GM18505 (cell line): ENCODE measurements around the gene RAPGEF2.
A peak's percentile ranks its signal among the peaks of the same experiment; 100 is the strongest.
"Not testable (repeated sequence)": the region's sequence is repeated elsewhere in the genome, so short reads cannot be mapped to it uniquely, and the experiment has no call there.

Experiments used
- ATAC-seq: cut with Tn5 transposase; IDR thresholded peaks from one replicate; pipeline ENCODE4 v1.9.1; 2021; ENCODE audit not compliant: unreplicated experiment
- POLR2A ChIP-seq: IDR thresholded peaks from 4 replicates; pipeline ENCODE4 v1.6.1; 2011; ENCODE audit warnings: borderline replicate concordance; ENCODE audit not compliant: insufficient read depth, insufficient read length; ENCODE audit errors: extremely low read depth

Gene RAPGEF2

DNA sequence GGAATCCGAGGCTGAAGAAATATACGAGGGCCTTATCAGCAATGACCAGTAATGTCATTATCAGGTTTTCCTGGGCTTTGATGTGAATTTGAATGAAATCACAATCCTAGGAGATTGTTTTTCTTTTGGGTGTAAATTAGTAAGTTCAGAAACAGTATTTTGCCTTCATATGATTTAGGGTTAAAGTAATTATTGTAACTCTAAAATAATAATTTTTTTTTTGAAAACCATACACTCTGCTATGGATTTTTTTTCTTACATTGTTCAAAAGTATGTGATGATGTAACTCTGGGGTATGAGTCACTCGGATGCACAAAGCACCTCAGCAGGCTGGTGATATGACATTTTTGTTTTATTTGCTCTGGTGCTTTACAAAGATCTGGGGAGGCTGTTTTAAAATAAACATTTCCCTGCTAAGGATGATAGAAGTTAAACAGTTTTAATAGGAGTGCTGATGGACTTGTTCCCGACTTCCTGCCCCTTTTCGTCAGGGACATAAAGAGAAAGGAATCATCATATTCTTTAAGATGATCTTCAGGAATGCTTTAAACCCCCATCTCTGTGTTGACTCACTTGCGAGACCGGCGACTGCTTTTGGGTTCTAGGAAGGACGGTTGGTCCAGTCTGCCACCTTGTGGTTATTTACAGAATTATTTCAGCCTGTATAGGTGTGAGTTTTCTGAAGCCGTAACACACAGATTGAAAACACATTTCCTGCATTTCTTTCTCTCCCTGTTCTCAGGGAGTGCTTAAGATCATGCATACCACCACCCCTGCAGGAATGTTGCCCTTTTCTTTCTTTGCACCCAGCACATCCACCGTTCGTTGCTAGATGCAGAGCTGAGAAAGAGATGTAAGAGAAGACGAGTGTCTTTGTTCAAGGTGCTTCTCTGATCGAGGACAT is 72.5 kb downstream of the RAPGEF2 start:
- no peak for TF ChIP-seq POLR2A
- peak; percentile 56 for ATAC-seq

DNA sequence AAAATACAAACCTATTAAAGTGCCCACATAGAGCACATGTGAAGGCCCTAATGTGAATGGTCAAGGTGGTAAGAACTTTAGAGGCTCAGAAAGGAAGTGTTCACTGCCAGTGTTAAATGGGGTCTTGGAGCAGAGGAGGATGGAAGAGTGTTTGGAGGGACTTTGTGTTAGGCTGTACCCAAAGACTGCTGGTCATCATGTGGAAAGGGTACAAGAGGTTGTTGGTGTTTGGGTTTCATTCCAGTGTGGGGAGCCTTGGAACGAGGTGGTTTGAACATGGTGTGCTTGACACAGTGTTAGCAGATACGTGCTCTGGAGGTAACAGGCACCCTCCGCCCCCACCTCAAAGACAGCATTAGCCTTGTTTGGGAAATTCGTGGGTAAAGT is 73.1 kb downstream of the RAPGEF2 start:
- no peak for ATAC-seq
- TF ChIP-seq POLR2A, result no peak

DNA sequence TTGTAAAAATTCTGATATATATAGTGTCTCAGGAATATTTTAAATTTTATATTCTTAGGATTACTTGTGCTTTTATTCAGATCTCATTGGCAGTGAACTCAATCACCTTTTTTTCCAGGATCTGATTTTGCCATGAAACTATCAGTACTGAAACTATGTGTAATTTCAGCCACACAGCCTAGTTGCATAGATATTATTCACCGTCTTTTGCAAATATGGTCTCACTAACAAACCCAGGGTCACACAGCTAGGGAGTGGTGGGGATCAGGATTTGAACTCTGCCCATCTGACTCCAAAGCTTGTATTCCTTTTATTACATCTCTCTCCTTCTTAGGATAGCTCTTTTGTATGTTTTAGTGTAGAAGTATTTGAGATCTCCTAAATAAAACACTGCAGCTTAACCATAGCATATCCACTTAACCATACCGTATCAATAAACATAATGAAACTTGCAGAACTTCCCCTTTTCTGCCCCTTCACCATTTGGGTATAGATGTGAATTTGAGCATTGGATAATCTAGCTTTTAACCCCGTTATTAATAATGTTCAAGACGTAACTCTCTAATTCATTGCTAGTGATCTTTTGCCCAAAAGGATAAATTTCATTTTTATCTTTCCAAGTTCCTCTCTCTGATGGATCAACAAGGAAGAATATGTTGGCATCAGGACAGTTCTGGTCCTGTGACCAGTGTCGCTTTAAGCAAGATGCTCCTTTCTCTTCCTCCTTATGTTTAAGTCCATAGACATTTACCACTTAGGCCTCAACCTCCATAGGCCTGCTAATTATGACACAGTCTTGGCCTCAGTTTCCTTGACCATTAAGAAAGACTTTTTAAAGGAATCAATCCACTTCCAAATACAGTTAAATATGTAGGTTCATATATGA is 74.6 kb downstream of the RAPGEF2 start:
- peak; percentile 45 for ATAC-seq
- TF ChIP-seq POLR2A, result no peak

DNA sequence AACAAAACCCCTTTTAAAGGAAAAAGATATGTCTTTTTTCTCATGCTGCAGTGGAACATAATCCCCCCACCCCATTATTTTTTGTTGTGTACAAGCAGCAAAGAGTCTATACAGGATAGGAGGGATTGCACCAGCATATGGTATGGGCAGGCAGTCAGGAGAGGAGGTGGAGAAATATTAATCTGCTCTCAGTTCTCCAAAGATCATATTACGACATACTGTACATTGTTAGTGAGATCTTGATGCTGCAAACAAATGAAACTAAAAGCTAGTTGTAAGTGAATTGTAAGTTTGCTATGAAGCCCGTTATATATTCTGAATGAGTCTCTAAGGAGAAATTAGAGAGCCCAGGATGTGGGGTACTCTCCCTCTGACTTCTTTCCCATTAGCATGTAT is 75.3 kb downstream of the RAPGEF2 start:
- ATAC-seq, result no peak

DNA sequence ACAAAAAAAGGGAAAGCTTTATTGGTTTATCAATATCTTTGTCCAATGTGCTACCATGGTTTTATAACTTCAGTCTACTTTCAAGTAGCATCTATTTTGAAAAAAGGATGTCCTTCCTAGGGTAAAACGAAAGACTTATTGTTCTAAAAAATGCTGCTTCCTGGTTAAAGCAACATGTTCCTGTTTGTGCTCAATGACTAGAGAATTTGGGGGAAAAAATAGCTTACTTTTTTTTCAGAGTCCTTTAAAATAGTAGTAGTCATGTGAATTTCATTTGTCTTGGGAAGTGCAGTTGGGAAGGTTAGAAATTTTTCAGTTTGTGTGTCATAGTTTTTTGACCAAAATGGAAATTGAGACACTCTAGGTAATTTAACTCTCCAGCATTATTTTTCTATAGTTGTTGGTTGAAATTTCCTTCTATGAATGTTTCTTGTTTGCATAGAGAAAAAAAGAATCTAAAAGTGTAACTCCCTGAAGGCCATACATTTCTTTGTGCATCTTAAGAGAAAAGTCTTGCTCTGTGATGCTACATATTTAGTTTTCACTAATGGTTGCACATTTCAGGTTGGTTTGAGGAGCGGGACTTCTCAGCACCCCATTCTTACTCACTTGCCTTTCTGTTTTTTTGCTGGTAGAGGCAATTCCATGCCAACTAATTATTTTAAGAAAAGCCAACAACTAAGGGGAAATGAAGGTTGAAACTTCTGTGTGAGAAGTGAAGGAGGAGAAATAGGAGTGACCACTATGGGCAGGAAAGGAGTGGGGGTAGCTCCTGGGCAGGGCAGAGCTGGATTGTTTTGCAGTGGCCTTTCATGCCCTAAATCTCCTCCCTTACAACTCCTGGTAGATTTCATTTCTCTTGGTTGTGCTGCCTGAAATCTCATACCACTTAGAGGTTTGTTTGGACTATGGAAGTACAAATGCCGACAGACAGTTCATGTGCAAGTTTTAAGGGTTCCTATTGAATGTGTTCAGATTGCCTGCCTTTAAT is 76.4 kb downstream of the RAPGEF2 start:
- ATAC-seq, result no peak
- no peak for TF ChIP-seq POLR2A

More for the DNA sequence above, 75.3 kb downstream of the RAPGEF2 start:
- no peak for TF ChIP-seq POLR2A

DNA sequence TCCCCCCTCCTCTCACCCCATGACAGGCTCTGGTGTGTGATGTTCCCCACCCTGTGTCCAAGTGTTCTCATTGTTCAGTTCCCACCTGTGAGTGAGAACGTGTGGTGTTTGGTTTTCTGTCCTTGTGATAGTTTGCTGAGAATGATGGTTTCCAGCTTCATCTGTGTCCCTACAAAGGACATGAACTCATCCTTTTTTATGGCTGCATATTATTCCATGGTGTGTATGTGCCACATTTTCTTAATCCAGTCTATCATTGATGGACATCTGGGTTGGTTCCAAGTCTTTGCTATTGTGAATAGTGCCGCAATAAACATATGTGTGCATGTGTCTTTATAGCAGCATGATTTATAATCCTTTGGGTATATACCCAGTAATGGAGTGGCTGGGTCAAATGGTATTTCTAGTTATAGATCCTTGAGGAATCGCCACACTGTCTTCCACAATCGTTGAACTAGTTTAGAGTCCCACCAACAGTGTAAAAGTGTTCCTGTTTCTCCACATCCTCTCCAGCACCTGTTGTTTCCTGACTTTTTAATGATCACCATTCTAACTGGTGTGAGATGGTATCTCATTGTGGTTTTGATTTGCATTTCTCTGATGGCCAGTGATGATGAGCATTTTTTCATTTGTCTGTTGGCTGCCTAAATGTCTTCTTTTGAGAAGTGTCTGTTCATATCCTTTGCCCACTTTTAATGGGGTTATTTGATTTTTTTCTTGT is 81.2 kb downstream of the RAPGEF2 start:
- not testable (repeated sequence) for ATAC-seq

DNA sequence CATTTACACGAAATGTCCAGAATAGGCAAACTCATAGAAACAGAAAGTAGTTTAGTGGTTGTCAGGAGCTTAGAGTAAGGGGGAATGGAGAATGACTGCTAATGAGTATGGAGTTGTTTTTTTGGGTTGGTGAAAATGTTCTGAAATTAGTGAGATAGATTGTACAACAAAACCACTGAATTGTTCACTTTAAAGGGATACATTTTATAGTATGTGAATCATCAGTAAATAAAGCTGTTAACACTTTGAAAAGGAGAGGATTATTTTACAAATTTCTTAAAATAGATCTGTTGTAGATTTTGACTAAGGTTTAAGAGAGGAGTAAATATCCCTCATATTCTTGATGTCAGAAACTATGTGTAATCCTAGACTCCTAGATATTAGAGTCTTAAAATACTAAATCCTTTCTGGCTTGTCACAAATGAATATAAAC is 82.7 kb downstream of the RAPGEF2 start:
- ATAC-seq, result no peak
- no peak for TF ChIP-seq POLR2A

DNA sequence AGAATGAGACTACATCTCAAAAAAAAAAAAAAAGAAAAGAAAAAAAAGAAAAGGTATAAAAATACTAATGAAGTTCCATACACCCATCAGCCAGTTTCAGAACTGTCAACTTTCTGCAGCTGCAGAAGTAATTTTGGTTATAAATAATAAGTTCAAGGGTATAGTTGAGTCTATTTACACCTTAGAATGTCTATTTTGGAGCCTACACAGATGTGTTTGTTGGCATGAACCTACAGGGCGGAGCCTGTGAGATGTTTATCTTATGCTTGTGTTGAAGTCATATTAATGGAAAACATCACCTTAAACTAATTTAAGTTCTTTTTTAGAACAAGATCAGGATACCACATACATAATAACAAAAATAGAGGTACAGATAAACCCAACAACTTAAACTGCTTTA is 85.8 kb downstream of the RAPGEF2 start:
- no peak for TF ChIP-seq POLR2A
- ATAC-seq, result no peak

DNA sequence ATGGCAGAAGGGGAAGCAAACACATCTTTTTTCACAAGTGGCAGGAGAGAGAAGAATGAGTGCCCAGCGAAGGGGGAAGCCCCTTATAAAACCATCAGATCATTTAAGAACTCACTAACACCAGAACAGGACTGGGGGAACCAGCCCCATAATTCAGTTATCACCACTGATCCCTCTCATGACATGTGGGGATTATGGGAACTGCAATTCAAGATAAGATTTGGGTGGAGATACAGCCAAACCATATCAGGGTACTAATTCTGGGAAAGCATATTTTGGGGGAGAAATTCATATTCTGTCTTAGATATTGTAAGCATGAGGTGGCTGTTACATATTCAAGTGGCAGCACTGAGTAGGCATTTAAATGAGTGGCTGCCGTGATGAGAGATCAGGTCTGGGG is 87.8 kb downstream of the RAPGEF2 start:
- TF ChIP-seq POLR2A, result no peak
- no peak for ATAC-seq

DNA sequence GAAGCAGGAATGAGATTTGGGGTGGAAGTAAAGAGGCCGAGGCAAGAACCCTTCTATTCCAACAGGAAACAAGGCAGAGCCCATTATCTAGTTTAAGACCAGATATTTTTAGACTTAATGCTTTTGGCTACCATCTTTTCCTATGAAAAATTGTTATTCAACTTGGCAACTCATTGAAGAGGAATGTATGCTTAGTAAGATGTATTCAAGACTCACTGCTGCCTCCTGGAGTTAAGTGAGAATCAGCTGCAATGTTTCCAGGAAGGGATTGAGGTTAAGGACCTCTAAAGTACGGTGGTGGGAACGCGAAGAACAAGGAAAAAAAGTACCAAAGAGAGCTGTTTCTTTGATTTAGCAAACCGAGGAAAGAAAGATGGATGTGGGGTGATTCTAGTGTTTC is 89.1 kb downstream of the RAPGEF2 start:
- ATAC-seq, result no peak
- no peak for TF ChIP-seq POLR2A

DNA sequence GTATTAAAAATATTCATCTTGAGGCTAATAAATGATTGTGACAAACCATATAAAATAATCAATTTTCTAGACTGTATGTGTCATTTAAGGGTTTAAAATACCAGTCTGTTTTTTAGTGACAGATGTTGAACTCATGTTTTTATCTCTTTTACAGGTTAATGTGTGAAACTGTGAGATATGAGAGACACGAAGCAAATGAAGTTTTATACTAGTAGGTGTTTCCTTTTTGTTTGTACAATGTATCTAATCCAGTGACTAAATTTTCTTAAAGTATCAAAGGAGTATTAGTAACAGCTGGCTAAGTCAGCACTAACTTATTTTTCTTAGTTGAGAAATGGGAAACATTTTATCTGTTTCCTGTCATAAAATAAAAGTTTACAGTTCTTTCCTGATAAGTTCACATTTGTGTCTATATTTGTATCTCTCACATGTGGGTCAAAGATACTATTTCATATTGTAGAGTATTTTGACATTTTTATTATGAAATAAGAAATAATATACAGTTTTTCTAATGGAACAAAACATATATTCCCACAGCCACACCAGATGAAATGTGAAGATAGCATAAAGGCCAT is 90.3 kb downstream of the RAPGEF2 start:
- no peak for ATAC-seq
- TF ChIP-seq POLR2A, result no peak

DNA sequence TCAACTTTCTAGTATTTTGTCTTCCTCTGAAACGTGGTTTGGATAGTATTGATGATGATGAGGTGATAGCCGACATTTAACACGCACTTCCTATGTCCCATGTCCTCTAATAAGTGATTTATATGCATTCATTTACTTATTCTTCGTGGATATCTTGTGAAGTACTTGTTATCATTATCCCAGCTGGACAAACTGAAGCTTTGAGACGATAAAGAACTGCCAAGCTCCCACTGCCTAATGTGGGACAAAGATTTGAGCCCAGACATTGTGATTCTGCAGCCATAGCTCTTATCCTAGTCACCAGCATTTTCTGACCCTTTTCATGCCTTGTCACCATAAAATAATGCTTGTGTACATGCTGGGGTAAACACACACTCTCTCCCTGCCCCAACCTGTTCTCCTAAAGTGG is 92.5 kb downstream of the RAPGEF2 start:
- no peak for TF ChIP-seq POLR2A
- no peak for ATAC-seq
